ENCODE measurements around the gene LARP4B.

Gene LARP4B
- 47.7 to 90.4 (median 79.3) reads per million in 4 donors for total RNA-seq

- peak; percentile 94 to 99 (median 95) for DNase-seq
These were observed at the start of gene LARP4B for GRCh38 chr10:931326-932318. Gene LARP4B (minus strand): TSS chr10:931705. CDS start chr10:885721, 45,984 bp downstream.

GRCh38 chr10:980468-981093 is 49.1 kb upstream of the LARP4B start:
- no peak for DNase-seq

- DNase-seq = no peak
These were observed 47.4 kb upstream of the LARP4B start for GRCh38 chr10:978826-979421.

- no peak for DNase-seq
These were observed 44.8 kb upstream of the LARP4B start for GRCh38 chr10:976316-976715.

GRCh38 chr10:974785-975074 is 43.2 kb upstream of the LARP4B start:
- no peak for DNase-seq

GRCh38 chr10:974038-974784 is 42.7 kb upstream of the LARP4B start:
- no peak for DNase-seq

- DNase-seq = no peak
These were observed 41.3 kb upstream of the LARP4B start for GRCh38 chr10:972763-973162.

GRCh38 chr10:971613-972012 is 40.1 kb upstream of the LARP4B start:
- no peak for DNase-seq

GRCh38 chr10:971150-971542 is 39.6 kb upstream of the LARP4B start:
- no peak for DNase-seq

GRCh38 chr10:970311-971149 is 39.0 kb upstream of the LARP4B start:
- DNase-seq = no peak

- no peak for DNase-seq
These were observed 38.1 kb upstream of the LARP4B start for GRCh38 chr10:969473-970150.

- DNase-seq = no peak
These were observed 37.2 kb upstream of the LARP4B start for GRCh38 chr10:968546-969199.

- no peak for DNase-seq
These were observed 35.1 kb upstream of the LARP4B start for GRCh38 chr10:966466-967235.

- DNase-seq = no peak
These were observed 33.5 kb upstream of the LARP4B start for GRCh38 chr10:964988-965417.

GRCh38 chr10:964321-964987 is 32.9 kb upstream of the LARP4B start:
- DNase-seq = no peak

GRCh38 chr10:963655-964054 is 32.1 kb upstream of the LARP4B start:
- DNase-seq = no peak

- DNase-seq = no peak
These were observed 31.7 kb upstream of the LARP4B start for GRCh38 chr10:963186-963585.

GRCh38 chr10:962342-962741 is 30.8 kb upstream of the LARP4B start:
- DNase-seq = no peak

- no peak for DNase-seq
These were observed 27.4 kb upstream of the LARP4B start for GRCh38 chr10:958856-959255.
